Upper lobe of left lung (tissue), 4 donors: Measurements from ENCODE around the gene GDF11.

ENCODE experiments used
- CTCF ChIP-seq, 6 experiments: fragments of 450-650 bp in 4 of 6; fragments of 200-600 bp in 2 of 6; sonication (generic) in 2 of 6; IDR thresholded peaks; one replicate each; pipeline ENCODE4 v1.5.1; 2016 to 2019; ENCODE audit warnings: antibody characterized with exemption in 6 of 6
- EP300 ChIP-seq, 4 donors: sonication (generic); formaldehyde crosslinking; IDR thresholded peaks; one replicate each; pipeline ENCODE4 v1.5.1; 2017; ENCODE audit warnings: antibody characterized with exemption in 4 of 4, control low read depth in 2 of 4
- POLR2A ChIP-seq, 4 donors: fragments of 450-650 bp; IDR thresholded peaks; one replicate each; pipeline ENCODE4 v1.5.1; 2016 to 2017; ENCODE audit warnings: antibody characterized with exemption in 4 of 4, mild to moderate bottlenecking in 2 of 4
- POLR2AphosphoS5 ChIP-seq, 2 donors: sonication (generic); formaldehyde crosslinking; IDR thresholded peaks; one replicate each; pipeline ENCODE4 v1.5.1; 2017; ENCODE audit warnings: antibody characterized with exemption in 2 of 2

- TF ChIP-seq CTCF (IDR thresholded peaks at IDR 0.05) (no peak), POLR2A (IDR thresholded peaks at IDR 0.05) (no peak), EP300 (IDR thresholded peaks at IDR 0.05) (no peak), POLR2AphosphoS5 (IDR thresholded peaks at IDR 0.05) (no peak)
Measured at GRCh38 chr12:55700255-55701018, 42.5 kb upstream of the GDF11 start.
